Dedifferentiated amniotic fluid mesenchymal stem cell (primary cell): Measurements from ENCODE around the gene NCCRP1.

Experiments used
- DNase-seq: peaks from one replicate; pipeline ENCODE4 v3.0.0-alpha.2; 2016; ENCODE audit errors: extremely low spot score

The NCCRP1 gene

GRCh38 chr19:39165857-39166256, 30.9 kb upstream of the NCCRP1 start:
- no peak for DNase-seq

GRCh38 chr19:39166571-39167391, 30.0 kb upstream of the NCCRP1 start:
- no peak for DNase-seq

GRCh38 chr19:39167461-39168257, 29.1 kb upstream of the NCCRP1 start:
- no peak for DNase-seq

GRCh38 chr19:39168258-39169142, 28.3 kb upstream of the NCCRP1 start:
- DNase-seq = no peak

- no peak for DNase-seq
Measured at GRCh38 chr19:39169143-39169810, 27.5 kb upstream of the NCCRP1 start.

- no peak for DNase-seq
Measured at GRCh38 chr19:39170386-39171231, 26.2 kb upstream of the NCCRP1 start.

GRCh38 chr19:39171479-39172465, 25.0 kb upstream of the NCCRP1 start:
- no peak for DNase-seq

GRCh38 chr19:39172700-39173501, 23.9 kb upstream of the NCCRP1 start:
- DNase-seq = no peak

GRCh38 chr19:39173502-39173991, 23.2 kb upstream of the NCCRP1 start:
- no peak for DNase-seq

GRCh38 chr19:39174142-39174541, 22.6 kb upstream of the NCCRP1 start:
- no peak for DNase-seq

GRCh38 chr19:39174558-39175544, 21.9 kb upstream of the NCCRP1 start:
- no peak for DNase-seq

- DNase-seq = no peak
Measured at GRCh38 chr19:39175564-39175963, 21.2 kb upstream of the NCCRP1 start.

GRCh38 chr19:39177110-39177699, 19.6 kb upstream of the NCCRP1 start:
- no peak for DNase-seq

GRCh38 chr19:39177736-39178135, 19.0 kb upstream of the NCCRP1 start:
- DNase-seq = no peak

GRCh38 chr19:39178296-39179006, 18.3 kb upstream of the NCCRP1 start:
- no peak for DNase-seq

- no peak for DNase-seq
Measured at GRCh38 chr19:39179754-39180153, 17.0 kb upstream of the NCCRP1 start.
